GM19239 (cell line): ENCODE data around the gene PXK.

Source experiments
- DNase-seq: peaks from one replicate; pipeline ENCODE4 v3.0.0; 2011; ENCODE audit warnings: low spot score; ENCODE audit not compliant: insufficient read length
- FAIRE-seq: peaks from 2 replicates; lab custom pipeline; 2011; peaks lifted over from hg19 to GRCh38; lab: Jason Lieb, UNC

Gene PXK

GRCh38 chr3:58377168-58377567, 44.5 kb downstream of the PXK start:
- no peak for FAIRE-seq
- DNase-seq, result no peak

DNA sequence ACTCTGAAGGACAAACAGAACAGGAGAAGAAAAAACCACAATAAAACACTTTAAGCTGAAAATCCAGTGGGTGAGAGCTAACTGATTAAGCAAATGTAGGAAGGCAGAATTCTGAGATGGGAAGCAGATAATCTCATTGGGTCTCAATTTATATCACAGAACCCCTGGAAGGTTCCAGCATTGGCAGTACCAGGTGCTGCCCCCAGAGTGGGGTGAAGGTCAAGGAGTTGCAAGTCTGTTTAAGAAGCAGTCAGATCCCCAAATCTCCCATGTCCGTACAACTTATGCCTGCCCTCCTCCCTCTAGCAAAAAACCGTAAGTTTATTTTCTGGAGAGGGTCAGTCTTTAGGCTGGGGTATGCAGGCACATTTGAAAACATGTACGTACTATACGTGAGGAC, 45.1 kb downstream of the PXK start:
- DNase-seq, result no peak
- FAIRE-seq, result no peak

- FAIRE-seq (no peak), DNase-seq (no peak)
Observed at GRCh38 chr3:58379351-58380073, 46.8 kb downstream of the PXK start.

DNA sequence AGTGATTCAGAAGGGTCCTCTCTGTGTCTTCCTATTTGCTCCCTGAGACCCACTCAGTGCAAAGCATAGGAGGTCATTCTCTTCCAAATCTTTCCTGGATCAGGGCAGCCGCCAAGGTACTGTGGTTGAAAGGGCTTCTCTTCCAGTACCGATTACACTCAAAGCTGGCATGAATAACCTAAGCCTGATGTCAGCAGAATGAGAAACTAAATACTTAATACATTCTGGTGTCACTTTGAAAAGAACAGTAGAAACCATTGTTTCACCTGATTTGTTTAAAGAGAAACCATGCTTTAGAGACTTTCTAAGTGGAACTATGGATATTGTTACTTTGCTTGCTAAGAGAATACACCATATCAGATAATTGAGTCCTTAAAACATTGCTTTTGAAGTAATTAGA, 50.8 kb downstream of the PXK start:
- DNase-seq (no peak), FAIRE-seq (no peak)

DNA sequence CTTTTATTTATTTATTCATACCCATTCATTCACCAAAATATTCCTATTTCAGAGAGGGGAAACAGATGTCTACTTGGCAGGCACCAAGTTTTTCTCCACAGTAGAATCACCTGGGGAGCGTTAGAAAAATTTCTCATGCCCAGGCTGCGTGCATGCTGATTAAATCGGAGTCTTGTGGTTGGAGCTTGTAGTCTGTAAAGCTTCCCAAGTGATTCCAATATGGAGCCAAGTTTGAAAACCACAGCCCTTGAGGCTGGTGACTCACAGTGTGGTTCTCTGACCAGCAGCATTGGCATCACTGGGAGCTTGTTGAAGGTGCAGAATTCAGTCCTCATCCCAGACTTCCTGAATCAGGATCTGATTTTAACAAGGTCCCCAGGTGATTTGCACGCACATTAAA, 51.2 kb downstream of the PXK start:
- DNase-seq, result no peak
- FAIRE-seq, result no peak

DNA sequence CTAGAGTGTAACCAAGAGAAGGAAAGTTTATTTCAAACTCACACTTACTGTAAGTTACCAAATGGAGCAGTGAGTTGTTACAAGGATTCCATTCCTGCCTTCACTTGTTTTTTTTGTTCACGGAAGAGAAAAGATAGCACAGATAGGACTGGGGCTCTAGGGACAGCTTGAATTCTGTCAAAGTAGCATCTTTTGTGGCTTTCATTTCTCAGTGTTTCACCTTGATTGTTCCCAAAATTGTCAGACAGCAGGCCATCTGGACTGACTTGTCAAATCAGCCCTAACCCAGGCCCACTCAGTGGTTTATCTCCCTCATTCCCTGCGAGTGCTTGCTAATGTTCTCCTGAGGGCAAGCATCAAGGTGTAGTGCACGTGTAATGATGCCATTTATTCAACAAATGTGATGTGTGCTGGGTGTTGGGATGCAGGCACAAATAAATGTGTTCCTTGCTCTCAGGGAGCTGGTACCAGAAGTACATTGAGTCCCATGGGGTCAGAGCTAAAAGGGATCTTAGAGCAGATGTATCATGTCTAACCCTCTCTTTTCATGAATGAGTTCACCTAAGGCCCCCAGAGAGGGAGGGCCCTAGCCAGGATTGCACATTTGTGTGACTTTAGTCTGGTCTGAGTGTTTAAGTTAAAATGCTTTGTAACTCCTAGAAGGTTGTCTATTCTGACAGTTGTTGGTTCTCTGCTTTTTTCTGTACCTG, 51.8 kb downstream of the PXK start:
- FAIRE-seq (no peak), DNase-seq (no peak)

GRCh38 chr3:58386626-58387365, 54.1 kb downstream of the PXK start:
- FAIRE-seq, result no peak

GRCh38 chr3:58387650-58388546, 55.2 kb downstream of the PXK start:
- DNase-seq (no peak), FAIRE-seq (no peak)

More at GRCh38 chr3:58386626-58387365, 54.1 kb downstream of the PXK start:
- DNase-seq, result no peak

GRCh38 chr3:58388550-58389091, 55.9 kb downstream of the PXK start:
- no peak for DNase-seq
- FAIRE-seq, result no peak

DNA sequence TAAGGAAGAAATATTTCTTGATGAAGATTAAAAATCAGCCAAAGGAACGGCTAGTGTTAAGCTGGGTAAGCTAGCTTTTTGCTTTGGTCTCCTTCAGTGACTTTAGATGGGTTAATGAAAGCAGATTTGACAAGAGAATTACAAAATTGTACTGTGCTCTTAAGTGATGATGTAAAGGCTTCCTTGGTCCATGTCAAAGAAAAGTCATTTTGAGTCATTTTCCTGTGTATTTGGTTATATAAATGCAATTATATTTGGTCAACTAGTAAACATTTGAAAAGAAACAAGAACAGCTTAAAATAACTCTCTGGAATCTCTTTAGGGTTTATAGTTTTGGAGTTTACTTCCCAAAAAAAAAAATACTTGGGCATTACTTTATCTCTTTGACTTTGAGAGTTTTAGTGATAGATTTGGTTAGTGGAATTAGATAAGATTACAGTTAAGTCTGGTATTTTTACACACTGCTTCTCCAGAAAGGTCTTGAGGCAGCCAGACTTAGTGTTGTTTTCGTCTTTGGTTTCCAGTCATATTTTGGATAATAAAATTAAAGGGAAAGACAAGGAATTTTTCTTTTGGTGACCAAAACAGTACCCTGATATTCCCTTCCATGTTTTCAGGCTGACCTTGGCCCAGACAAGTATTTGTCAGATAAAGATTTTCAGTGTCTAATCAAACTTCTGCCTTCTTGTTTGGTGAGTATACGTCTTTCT, 58.6 kb downstream of the PXK start:
- FAIRE-seq, result no peak
- no peak for DNase-seq

- FAIRE-seq (no peak), DNase-seq (no peak)
Observed at GRCh38 chr3:58392181-58392580, 59.5 kb downstream of the PXK start.

- DNase-seq (no peak), FAIRE-seq (no peak)
Observed at GRCh38 chr3:58394339-58394738, 61.6 kb downstream of the PXK start.

DNA sequence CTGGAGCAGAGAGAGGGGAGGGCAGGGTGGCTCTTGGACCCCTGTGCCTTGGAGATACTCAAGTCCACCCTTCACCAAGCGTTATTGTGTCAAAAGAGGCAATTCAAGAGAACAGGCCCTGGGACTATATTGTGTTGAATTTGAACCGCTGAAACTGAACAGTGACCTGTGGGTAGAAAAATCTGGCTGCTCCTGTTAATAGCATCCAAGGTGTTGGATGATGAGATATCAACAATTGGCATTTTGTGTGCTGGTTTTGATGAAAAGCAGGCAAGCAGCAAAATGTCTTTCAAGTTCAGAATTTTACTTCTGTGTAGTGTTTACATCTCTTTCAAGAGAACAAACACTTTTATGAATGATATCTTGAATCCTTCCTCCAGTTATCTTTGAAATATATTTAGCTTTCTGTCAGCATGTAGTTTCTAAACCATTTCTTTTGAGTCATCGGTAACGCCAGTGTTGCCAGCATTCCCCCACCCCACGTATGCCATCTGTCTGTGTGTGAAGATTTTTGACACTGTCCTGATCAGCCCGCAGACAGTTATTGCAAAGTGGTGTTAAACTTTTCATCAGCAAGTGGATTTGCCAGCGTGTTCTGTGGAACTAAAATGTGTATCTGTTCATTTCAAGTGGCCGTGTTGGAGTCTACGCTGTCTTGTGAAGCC, 66.1 kb downstream of the PXK start:
- DNase-seq, result no peak
- no peak for FAIRE-seq

DNA sequence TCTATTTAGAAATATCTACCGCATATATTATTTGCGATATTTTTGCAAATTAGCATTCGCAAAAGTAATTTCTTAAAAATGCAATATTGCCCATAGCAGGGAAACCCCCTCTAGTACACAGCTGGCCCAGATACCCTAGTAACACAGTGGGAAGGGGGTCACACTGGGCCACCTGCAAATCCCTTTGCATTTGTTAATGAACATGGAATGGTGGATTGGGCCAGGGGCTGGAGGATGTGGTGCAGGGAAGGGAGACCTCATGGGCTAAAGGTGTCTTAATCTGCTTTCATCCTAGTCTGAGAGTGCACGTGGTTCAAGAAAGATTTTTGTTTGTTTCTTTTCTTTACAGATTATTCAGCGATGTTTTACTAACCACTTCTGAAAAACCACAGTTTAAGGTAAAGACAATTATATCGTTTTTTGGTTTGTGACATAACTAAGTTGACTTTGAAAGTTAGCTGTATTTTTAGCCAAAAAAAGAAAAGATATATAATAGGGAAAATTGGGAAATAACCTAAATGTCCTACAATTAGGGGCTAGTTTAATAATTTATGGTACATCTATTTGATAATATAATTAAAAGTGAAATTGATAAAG, 70.9 kb downstream of the PXK start:
- no peak for DNase-seq
- FAIRE-seq, result no peak

- DNase-seq, result no peak
- no peak for FAIRE-seq
Observed at GRCh38 chr3:58404396-58404795, 71.7 kb downstream of the PXK start.

DNA sequence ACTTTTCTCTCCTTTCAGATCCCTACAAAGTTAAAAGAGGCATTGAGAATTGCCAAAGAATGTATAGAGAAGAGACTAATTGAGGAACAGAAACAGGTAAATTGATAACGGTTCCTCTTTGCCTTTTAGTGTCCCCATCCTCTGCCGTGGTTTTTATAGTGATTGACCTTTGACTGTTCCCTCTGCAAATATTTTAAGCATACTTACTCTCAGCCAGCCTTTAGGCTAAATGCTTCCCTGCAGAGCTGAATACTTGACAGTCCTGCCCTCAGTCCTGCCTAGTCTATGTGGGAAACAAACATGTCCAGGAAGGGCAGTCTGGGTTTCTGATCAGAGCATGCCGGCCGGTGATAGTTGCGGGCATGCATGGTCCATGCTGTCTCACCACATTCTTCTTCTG, 76.2 kb downstream of the PXK start:
- no peak for DNase-seq
- no peak for FAIRE-seq

GRCh38 chr3:58409663-58410062, 77.0 kb downstream of the PXK start:
- DNase-seq (no peak), FAIRE-seq (no peak)

- FAIRE-seq, result no peak
Observed at GRCh38 chr3:58411036-58411435, 78.3 kb downstream of the PXK start.

More at GRCh38 chr3:58411036-58411435, 78.3 kb downstream of the PXK start:
- DNase-seq, result no peak
